ENCODE results near the gene UBE2I. TPM values are rescaled to one million over a fixed set of nuclear protein-coding genes. Genes with fewer than 3 reads are reported as not detected.
A peak's percentile ranks its signal among the peaks of the same experiment; 100 is the strongest.

UBE2I gene
- total and polyA plus RNA-seq, 8 donors, result 30.0 to 57.9 (median 36.7) TPM

DNA sequence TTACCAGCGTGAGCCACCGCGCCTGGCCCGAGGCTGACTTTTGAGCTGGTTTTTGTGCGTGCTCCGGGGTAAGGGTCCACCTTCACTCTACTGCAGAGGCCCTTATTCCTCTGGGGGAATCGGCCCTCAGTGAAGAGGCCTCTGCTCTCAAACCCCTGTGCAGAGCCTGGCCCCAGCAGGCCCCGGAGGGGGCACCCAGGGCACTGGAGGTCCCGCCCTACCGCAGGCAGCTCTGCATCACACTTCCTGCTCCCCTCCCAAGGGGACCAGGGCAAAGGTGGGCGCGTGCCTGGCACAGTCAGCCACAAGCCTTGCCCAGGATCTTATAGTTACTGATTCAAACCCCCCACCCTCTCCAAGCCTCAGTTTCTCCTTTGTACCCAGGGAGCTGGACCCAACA is 3.6 kb upstream of the UBE2I start:
- no peak overlapping the region for H3K4me3 ChIP-seq
- no peak for FAIRE-seq
- intact Hi-C loops (cut with DNase I), result no loop called here
- ATAC-seq, result no peak
- H3K27ac ChIP-seq, result no peak overlapping the region
- TF ChIP-seq, protein P1, sequence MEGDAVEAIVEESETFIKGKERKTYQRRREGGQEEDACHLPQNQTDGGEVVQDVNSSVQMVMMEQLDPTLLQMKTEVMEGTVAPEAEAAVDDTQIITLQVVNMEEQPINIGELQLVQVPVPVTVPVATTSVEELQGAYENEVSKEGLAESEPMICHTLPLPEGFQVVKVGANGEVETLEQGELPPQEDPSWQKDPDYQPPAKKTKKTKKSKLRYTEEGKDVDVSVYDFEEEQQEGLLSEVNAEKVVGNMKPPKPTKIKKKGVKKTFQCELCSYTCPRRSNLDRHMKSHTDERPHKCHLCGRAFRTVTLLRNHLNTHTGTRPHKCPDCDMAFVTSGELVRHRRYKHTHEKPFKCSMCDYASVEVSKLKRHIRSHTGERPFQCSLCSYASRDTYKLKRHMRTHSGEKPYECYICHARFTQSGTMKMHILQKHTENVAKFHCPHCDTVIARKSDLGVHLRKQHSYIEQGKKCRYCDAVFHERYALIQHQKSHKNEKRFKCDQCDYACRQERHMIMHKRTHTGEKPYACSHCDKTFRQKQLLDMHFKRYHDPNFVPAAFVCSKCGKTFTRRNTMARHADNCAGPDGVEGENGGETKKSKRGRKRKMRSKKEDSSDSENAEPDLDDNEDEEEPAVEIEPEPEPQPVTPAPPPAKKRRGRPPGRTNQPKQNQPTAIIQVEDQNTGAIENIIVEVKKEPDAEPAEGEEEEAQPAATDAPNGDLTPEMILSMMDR (IDR thresholded peaks at IDR 0.05), result no peak
- H3K4me1 ChIP-seq, result peaks cover 0 to 4% (median under 1%) of the 10 kb centered on the region in 3 donors
- H3K9me3 ChIP-seq, result no peaks in the 10 kb centered on the region
- H3K27me3 ChIP-seq, result no peaks in the 10 kb centered on the region
- WGBS, 2 donors, result 71 to 80% methylated on average over 12 of the region's 12 CpGs
- DNase-seq, result no peak
- no peaks in the 10 kb centered on the region for H3K36me3 ChIP-seq

DNA sequence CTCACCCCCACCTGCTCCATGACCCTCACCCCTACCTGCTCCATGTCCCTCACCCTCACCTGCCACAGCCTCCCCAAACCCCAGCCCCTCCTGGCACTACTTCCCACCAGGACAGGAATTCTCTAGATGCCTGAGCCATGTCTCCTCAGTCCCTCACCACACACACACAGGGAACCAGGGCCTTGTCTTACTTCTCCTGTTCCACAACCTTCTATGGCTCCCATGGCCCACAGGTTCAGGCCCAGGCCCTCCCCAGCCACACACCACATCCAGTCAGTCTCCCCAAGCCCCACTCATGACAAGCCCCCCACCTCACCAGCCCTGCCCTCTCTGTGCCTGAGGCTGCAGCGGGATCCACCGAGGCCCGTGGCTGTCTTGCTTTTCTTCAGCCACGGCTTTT is 3.1 kb upstream of the UBE2I start:
- TF ChIP-seq, protein P1 (IDR thresholded peaks at IDR 0.05), result no peak
- 64 to 67% methylated on average over 4 of the region's 4 CpGs for WGBS, 2 donors
- ATAC-seq (no peak), DNase-seq (no peak), FAIRE-seq (no peak)
- intact Hi-C loops (cut with DNase I), result no loop called here
- no peak overlapping the region for H3K4me3 ChIP-seq
- no peak overlapping the region for H3K27ac ChIP-seq
- no peaks in the 10 kb centered on the region for H3K36me3 ChIP-seq
- no peaks in the 10 kb centered on the region for H3K27me3 ChIP-seq
- peaks cover 2 to 6% (median 3%) of the 10 kb centered on the region in 3 donors for H3K4me1 ChIP-seq
- H3K9me3 ChIP-seq, result no peaks in the 10 kb centered on the region

DNA sequence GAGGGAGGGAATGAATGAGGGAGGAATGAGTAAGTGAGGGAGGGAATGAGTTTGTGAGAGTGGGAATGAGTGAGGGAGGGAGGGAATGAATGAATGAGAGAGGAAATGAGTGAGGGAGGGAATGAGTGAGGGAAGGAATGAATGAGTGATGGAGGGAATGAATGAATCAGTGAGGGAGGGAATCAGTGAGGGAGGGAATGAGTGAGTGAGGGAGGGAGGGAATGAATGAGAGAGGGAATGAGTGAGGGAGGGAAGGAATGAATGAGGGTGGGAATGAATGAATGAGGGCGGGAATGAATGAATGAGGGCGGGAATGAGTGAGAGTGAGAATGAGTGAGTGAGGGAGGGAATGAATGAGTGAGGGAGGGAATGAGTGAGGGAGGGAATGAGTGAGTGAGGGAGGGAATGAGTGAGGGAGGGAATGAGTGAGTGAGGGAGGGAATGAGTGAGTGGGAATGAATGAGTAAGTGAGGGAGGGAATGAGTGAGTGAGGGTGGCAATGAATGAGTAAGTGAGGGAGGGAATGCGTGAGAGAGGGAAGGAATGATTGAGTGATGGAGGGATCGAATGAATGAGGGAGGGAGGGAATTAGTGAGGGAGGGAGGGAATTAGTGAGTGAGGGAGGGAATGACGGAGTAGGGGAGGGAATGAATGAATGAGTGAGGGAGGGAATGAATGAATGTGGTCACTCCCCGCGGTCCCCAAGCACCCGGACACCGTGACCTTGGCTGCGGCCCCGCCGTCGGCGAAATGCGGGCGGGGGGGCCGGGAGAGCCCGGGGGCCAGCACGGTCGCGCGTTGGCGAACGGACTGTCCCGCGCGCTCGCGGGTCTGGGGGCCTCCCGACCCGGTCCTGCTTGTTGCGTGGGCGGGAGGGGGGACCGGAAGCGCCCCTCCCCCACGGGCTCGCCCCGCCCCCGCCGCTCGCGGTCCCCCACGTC is 1.1 kb upstream of the UBE2I start:
- Histone ChIP-seq H3K27ac (peak overlapping the region; percentile 93 to 99 (median 98)), H3K36me3 (no peaks in the 10 kb centered on the region), H3K4me1 (peaks cover 8 to 16% (median 15%) of the 10 kb centered on the region in 3 donors), H3K4me3 (peak overlapping the region; percentile 45 to 71 (median 52)), H3K9me3 (no peaks in the 10 kb centered on the region), H3K27me3 (no peaks in the 10 kb centered on the region)
- no peak for DNase-seq
- intact Hi-C loops (cut with DNase I), result no loop called here
- peak; percentile 6 to 51 (median 26) for ATAC-seq
- 3 to 14% methylated on average over 9 to 42 of the region's 43 CpGs for WGBS, 2 donors
- no peak for FAIRE-seq
- TF ChIP-seq, protein P1 (IDR thresholded peaks at IDR 0.05), result no peak

DNA sequence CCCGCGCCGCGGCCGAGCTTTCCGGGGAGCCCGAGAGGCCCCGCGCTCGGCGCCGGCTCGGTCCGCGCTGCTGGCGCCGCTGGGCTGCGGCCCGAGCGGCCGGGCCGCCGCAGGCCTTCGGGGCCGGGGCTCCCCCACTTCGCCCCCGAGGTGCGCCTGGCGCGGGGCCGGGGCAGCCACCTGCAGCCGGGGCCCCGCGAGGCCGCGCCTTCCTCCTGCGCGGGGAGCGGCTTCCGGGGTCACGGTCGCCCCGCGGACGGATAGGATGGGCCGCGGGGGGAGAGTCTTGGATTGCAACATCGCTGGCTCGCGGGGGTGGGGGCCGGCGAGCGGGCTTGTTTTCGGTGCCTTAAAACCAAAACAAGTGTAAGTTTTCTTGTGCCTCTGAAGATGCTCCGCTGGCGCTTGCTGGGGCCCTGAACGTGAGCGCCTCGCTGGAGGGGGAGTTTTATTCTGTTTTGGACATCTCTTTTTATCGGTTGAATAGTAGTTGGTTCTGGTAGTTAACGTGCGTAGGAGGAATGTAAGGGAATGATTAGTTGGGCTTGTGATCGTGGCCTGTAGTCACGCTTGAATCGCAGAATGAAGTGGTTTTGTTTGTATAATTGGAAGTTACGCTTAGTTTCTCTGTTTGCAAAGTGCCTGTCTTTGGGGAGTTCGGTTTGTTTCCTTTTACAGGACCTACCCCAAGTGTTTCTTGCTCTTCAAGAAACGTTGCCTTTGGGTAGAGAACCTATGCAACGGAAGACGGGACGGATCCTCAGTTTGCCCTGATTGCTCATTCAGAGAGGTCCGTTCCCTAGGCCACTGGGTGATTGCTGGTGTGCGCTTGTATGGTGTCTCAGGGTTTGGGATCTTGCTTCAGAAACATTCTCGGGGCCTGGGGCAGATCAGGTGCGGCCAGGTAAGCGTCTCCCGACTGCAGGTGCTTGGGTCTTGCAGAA is 724 bp downstream of the UBE2I start:
- intact Hi-C loops (cut with DNase I), result no loop called here
- H3K27me3 ChIP-seq, result no peaks in the 10 kb centered on the region
- H3K36me3 ChIP-seq, result peaks cover 4 to 15% (median 7%) of the 10 kb centered on the region in 3 donors
- 0 to 1% methylated on average over 48 to 77 of the region's 77 CpGs for WGBS, 2 donors
- H3K9me3 ChIP-seq, result no peaks in the 10 kb centered on the region
- DNase-seq, result peak in 2 of 6 donors; percentile 73 to 75
- TF ChIP-seq, protein P1 (IDR thresholded peaks at IDR 0.05), result no peak
- peak overlapping the region in 1 of 4 donors; percentile 19 for H3K27ac ChIP-seq
- H3K4me3 ChIP-seq, result peak overlapping the region; percentile 57 to 74 (median 72)
- peaks cover 8 to 16% (median 15%) of the 10 kb centered on the region in 3 donors for H3K4me1 ChIP-seq
- no peak for FAIRE-seq
- no peak for ATAC-seq

All from pancreas (tissue), 10 donors.